PFSK-1 (cell line): ENCODE measurements around the gene ETV5.

Experiments used
- FOXP2 ChIP-seq: optimal IDR thresholded peaks from 2 replicates; pipeline ENCODE3; 2011; ENCODE audit warnings: borderline replicate concordance, control low read depth, inconsistent platforms; ENCODE audit not compliant: insufficient read depth; ENCODE audit errors: extremely low read length, extremely low read depth
- POLR2AphosphoS5 ChIP-seq: IDR thresholded peaks from 2 replicates; pipeline ENCODE4 v1.6.1; 2012; ENCODE audit warnings: low read depth, mild to moderate bottlenecking, control low read depth, low read length, moderate library complexity
- SIN3A ChIP-seq: IDR thresholded peaks from 2 replicates; pipeline ENCODE4 v1.6.1; 2012; ENCODE audit warnings: mild to moderate bottlenecking, low read length, moderate library complexity, borderline replicate concordance; ENCODE audit not compliant: insufficient read depth
- TAF1 ChIP-seq: IDR thresholded peaks from 2 replicates; pipeline ENCODE4 v1.6.1; 2012; ENCODE audit warnings: low read length, control low read depth, borderline replicate concordance; ENCODE audit not compliant: insufficient read depth
- TF ChIP-seq, protein P1 (sequence below), 2 experiments: IDR thresholded peaks; 2 replicates each; pipeline versions ENCODE4 v1.6.1 to v1.8.0; 2011 to 2012; ENCODE audit warnings: low read depth in 2 of 2, low read length in 2 of 2, control low read depth in 1 of 2, inconsistent platforms in 1 of 2, mild to moderate bottlenecking in 1 of 2, moderate library complexity in 1 of 2; ENCODE audit not compliant: insufficient read depth in 1 of 2

ETV5 gene

GRCh38 chr3:186127463-186127862, 18.6 kb upstream of the ETV5 start:
- no peak for TF ChIP-seq SIN3A
- TF ChIP-seq POLR2AphosphoS5, result no peak
- TF ChIP-seq TAF1, result no peak
- TF ChIP-seq, protein P1, sequence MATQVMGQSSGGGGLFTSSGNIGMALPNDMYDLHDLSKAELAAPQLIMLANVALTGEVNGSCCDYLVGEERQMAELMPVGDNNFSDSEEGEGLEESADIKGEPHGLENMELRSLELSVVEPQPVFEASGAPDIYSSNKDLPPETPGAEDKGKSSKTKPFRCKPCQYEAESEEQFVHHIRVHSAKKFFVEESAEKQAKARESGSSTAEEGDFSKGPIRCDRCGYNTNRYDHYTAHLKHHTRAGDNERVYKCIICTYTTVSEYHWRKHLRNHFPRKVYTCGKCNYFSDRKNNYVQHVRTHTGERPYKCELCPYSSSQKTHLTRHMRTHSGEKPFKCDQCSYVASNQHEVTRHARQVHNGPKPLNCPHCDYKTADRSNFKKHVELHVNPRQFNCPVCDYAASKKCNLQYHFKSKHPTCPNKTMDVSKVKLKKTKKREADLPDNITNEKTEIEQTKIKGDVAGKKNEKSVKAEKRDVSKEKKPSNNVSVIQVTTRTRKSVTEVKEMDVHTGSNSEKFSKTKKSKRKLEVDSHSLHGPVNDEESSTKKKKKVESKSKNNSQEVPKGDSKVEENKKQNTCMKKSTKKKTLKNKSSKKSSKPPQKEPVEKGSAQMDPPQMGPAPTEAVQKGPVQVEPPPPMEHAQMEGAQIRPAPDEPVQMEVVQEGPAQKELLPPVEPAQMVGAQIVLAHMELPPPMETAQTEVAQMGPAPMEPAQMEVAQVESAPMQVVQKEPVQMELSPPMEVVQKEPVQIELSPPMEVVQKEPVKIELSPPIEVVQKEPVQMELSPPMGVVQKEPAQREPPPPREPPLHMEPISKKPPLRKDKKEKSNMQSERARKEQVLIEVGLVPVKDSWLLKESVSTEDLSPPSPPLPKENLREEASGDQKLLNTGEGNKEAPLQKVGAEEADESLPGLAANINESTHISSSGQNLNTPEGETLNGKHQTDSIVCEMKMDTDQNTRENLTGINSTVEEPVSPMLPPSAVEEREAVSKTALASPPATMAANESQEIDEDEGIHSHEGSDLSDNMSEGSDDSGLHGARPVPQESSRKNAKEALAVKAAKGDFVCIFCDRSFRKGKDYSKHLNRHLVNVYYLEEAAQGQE (IDR thresholded peaks at IDR 0.05; ENCODE audit: insufficient read depth in 1 of 2, low read depth in 2 of 2, low read length in 2 of 2), result no peak
- TF ChIP-seq FOXP2, result no peak

- no peak for TF ChIP-seq POLR2AphosphoS5
- no peak for TF ChIP-seq FOXP2
- TF ChIP-seq, protein P1 (IDR thresholded peaks at IDR 0.05; ENCODE audit: insufficient read depth in 1 of 2, low read depth in 2 of 2, low read length in 2 of 2), result no peak
- no peak for TF ChIP-seq TAF1
- no peak for TF ChIP-seq SIN3A
Measured at GRCh38 chr3:186125118-186125517, 16.2 kb upstream of the ETV5 start.

DNA sequence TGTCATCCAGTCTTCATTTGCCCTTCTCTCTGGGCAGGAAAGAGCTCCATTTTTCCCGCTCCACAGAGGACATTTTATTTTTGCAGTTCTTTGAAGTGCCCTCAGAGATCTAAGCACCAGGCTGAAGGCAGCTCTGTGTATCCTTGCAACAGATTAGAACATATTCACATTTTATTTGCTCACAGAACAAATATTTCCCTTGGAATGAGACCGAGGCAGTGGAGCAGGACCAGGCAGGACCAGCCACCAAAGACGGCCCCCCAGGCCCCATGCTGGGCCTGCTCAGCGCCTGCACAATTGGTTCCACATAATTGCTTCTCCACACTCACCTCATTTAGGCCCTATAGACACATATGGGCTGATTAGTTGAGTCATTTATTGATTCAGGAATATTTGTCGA, 15.7 kb upstream of the ETV5 start:
- no peak for TF ChIP-seq SIN3A
- TF ChIP-seq FOXP2, result no peak
- TF ChIP-seq, protein P1 (IDR thresholded peaks at IDR 0.05; ENCODE audit: insufficient read depth in 1 of 2, low read depth in 2 of 2, low read length in 2 of 2), result no peak
- TF ChIP-seq POLR2AphosphoS5, result no peak
- no peak for TF ChIP-seq TAF1

- TF ChIP-seq SIN3A (no peak), FOXP2 (no peak), POLR2AphosphoS5 (no peak), TAF1 (no peak)
- TF ChIP-seq, protein P1 (IDR thresholded peaks at IDR 0.05; ENCODE audit: insufficient read depth in 1 of 2, low read depth in 2 of 2, low read length in 2 of 2), result no peak
Measured at GRCh38 chr3:186123012-186123411, 14.1 kb upstream of the ETV5 start.

DNA sequence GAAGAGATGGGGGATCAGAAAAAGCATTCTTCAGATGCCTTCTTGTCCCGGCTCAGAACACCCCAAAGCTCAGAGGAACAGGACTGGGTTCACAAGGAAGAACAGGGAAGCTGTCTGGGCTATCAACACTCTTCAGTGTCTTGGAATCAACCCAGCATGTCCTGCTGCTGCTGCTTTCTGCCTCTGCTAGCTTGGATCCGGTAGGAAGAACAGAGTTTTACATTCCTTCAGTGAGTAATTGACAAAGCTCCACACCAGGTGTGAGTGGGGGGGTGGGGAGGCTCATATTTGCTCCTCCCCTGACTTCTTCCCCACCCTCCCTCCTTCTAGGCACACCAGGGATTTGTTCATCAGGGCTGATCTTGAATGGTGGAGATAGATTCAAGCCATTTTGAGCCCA, 13.1 kb upstream of the ETV5 start:
- TF ChIP-seq TAF1, result no peak
- no peak for TF ChIP-seq POLR2AphosphoS5
- no peak for TF ChIP-seq FOXP2
- TF ChIP-seq SIN3A, result no peak
- TF ChIP-seq, protein P1 (IDR thresholded peaks at IDR 0.05; ENCODE audit: insufficient read depth in 1 of 2, low read depth in 2 of 2, low read length in 2 of 2), result no peak
